AG04450 (cell line): ENCODE data around the gene SCARB2. TPM values are rescaled to one million over a fixed set of nuclear protein-coding genes. Genes with fewer than 3 reads are reported as not detected.

Source experiments
- CTCF ChIA-PET: fragments of 300-600, 350-600 bp; formaldehyde crosslinking; extraction: SDS; loops from one replicate; lab custom pipeline; 2022; ENCODE audit warnings: antibody characterized with exemption, inconsistent platforms; lab: Charles Lee
- POLR2A ChIA-PET: fragments of 350-600 bp; formaldehyde crosslinking; extraction: SDS; loops from one replicate; lab custom pipeline; 2021; ENCODE audit warnings: antibody characterized with exemption, inconsistent platforms; lab: Yijun Ruan, JAX
- DNase-seq: peaks from one replicate; pipeline ENCODE4 v3.0.0-alpha.2; 2011; ENCODE audit warnings: low read depth, low spot score
- H3K27ac ChIP-seq: one replicate; pipeline ENCODE4 v1.5.1; 2012; ENCODE audit warnings: low read depth, low read length, control low read depth
- H3K27me3 ChIP-seq: one replicate; pipeline ENCODE4 v1.6.0; 2012; ENCODE audit warnings: low read length; ENCODE audit not compliant: control insufficient read depth, insufficient read depth
- H3K4me3 ChIP-seq: 2 replicates; pipeline ENCODE4 v1.5.1; 2011; ENCODE audit warnings: mild to moderate bottlenecking, low read depth, low read length, control low read depth
- H3K9me3 ChIP-seq: 2 replicates; pipeline ENCODE4 v1.5.1; 2012; ENCODE audit warnings: low read length; ENCODE audit not compliant: control insufficient read depth, insufficient read depth
- CTCF ChIP-seq: IDR thresholded peaks from 2 replicates; pipeline ENCODE4 v1.5.1; 2011; ENCODE audit warnings: low read depth, low read length, control low read depth, inconsistent platforms
- polyA plus RNA-seq: library from polyadenylated mRNA; depleted of rRNA; stranded (reverse); fragments of >200 nt; gene quantifications from 2 replicates; pipeline ENCODE4 v1.2.3, GENCODE V29; 2011

The SCARB2 gene
- polyA plus RNA-seq, 1 experiment: 161 TPM

GRCh38 chr4:76253511-76253910 lies 39.9 kb upstream of the SCARB2 start:
- Histone ChIP-seq H3K9me3 (peaks cover 4% of the 10 kb centered on the region; the same call in 1 of the 2 replicates), H3K27ac (no peak overlapping the region), H3K4me3 (no peak overlapping the region), H3K27me3 (peaks cover 51% of the 10 kb centered on the region)
- CTCF ChIA-PET: interaction anchor here (1.1 kb wide), 1 partner anchor 74 kb away, joined by 3 read pairs; no protein-coding TSS in a partner anchor
- POLR2A ChIA-PET: interaction anchor here (0.7 kb wide), 1 partner anchor 92 kb away, joined by 4 read pairs; no protein-coding TSS in a partner anchor
- DNase-seq: no peak
- no peak for TF ChIP-seq CTCF

- Histone ChIP-seq H3K4me3 (no peak overlapping the region), H3K27ac (no peak overlapping the region), H3K27me3 (peaks cover 50% of the 10 kb centered on the region), H3K9me3 (peaks cover 4% of the 10 kb centered on the region; the same call in 1 of the 2 replicates)
- CTCF ChIA-PET: interaction anchor here (1.1 kb wide), 1 partner anchor 72 kb away, joined by 4 read pairs; no protein-coding TSS in a partner anchor
- no peak for DNase-seq
- TF ChIP-seq CTCF: no peak
- POLR2A ChIA-PET: no interaction called here
These were observed 38.6 kb upstream of the SCARB2 start for GRCh38 chr4:76252271-76252653.

- ChIA-PET POLR2A (no interaction called here), CTCF (interaction anchor here (1.1 to 1.4 kb wide), 2 partner anchors 72 kb away, joined by 4 to 8 read pairs; no protein-coding TSS in a partner anchor)
- peaks cover 4% of the 10 kb centered on the region; the same call in 1 of the 2 replicates for H3K9me3 ChIP-seq
- no peak for DNase-seq
- H3K4me3 ChIP-seq: peak within 1 kb of the TSS; percentile 45
- no peak within 1 kb of the TSS for H3K27ac ChIP-seq
- H3K27me3 ChIP-seq: peaks cover 50% of the 10 kb centered on the region
- no peak for TF ChIP-seq CTCF
These were observed 38.0 kb upstream of the SCARB2 start, which contains the start of gene FAM47E for GRCh38 chr4:76251441-76252270. FAM47E (plus strand) TSS chr4:76251721; CDS start chr4:76251747, 26 bp downstream.

- H3K9me3 ChIP-seq: peaks cover 4% of the 10 kb centered on the region; the same call in 1 of the 2 replicates
- ChIA-PET POLR2A (no interaction called here), CTCF (interaction anchor here (1.4 kb wide), 1 partner anchor 71 kb away, joined by 8 read pairs; no protein-coding TSS in a partner anchor)
- peak overlapping the region; percentile 45 for H3K4me3 ChIP-seq
- peaks cover 50% of the 10 kb centered on the region for H3K27me3 ChIP-seq
- DNase-seq: no peak
- no peak for TF ChIP-seq CTCF
- no peak overlapping the region for H3K27ac ChIP-seq
These were observed 37.3 kb upstream of the SCARB2 start for GRCh38 chr4:76250962-76251361.

GRCh38 chr4:76246852-76247251 lies 33.2 kb upstream of the SCARB2 start:
- Histone ChIP-seq H3K27ac (no peak overlapping the region), H3K9me3 (peaks cover under 1% of the 10 kb centered on the region; the same call in 1 of the 2 replicates), H3K27me3 (peaks cover 31% of the 10 kb centered on the region), H3K4me3 (no peak overlapping the region)
- CTCF ChIA-PET: no interaction called here
- TF ChIP-seq CTCF: no peak
- no peak for DNase-seq
- POLR2A ChIA-PET: no interaction called here
